ENCODE results near the gene CERK. TPM values are rescaled to one million over a fixed set of nuclear protein-coding genes. Genes with fewer than 3 reads are reported as not detected.

Gene CERK
- total and polyA plus RNA-seq, 9 of the 15 experiments (the other 6 are each of a cell fraction or from before 2014, with no cell fraction given) = 1.1 to 14.9 (median 8.7) TPM

- BruUV-seq (replicated peaks) = no TSS peak
- in situ Hi-C loops (cut with MboI) (no loop called here), intact Hi-C loops (cut with micrococcal nuclease) (no loop called here)
- DNase-seq (ENCODE audit: extremely low read depth in 1 of 4, low spot score in 3 of 4) = no peak
- no peak for FAIRE-seq
- no peaks in the 10 kb centered on the region for H3K9me1 ChIP-seq (ENCODE audit: control insufficient read depth, insufficient read depth, low read length)
- 0 out of 3 replicates have a peak, but pooled peaks cover 2% of the 10 kb centered on the region for H3K36me3 ChIP-seq (ENCODE audit: control insufficient read depth, insufficient read depth, low read length)
- CTCF ChIA-PET (ENCODE audit: low intra/inter-chr PET ratio) = no interaction called here
- no peak overlapping the region for H3K4me2 ChIP-seq (ENCODE audit: insufficient read depth, low read length)
- H4K20me1 ChIP-seq (replicated peaks; ENCODE audit: control insufficient read depth, insufficient read depth, low read length) = no peaks in the 10 kb centered on the region
- H3K4me3 ChIP-seq = no peak overlapping the region
- H3K27me3 ChIP-seq (ENCODE audit: control insufficient read depth in 2 of 2, insufficient read depth in 2 of 2, low read length in 2 of 2) = no peaks in the 10 kb centered on the region
- WGBS (ENCODE audit: insufficient coverage, low coverage, missing lambda C conversion rate) = 80% methylated on average over 18 of the region's 38 CpGs
- H3K79me2 ChIP-seq (ENCODE audit: control insufficient read depth, insufficient read depth, low read length) = no peaks in the 10 kb centered on the region
- no peak overlapping the region for H2AFZ ChIP-seq (ENCODE audit: low read depth, low read length)
- no peak overlapping the region for H3K27ac ChIP-seq (ENCODE audit: extremely low read depth, low read depth, low read length)
- no peak overlapping the region for H3K9ac ChIP-seq (ENCODE audit: insufficient read depth in 1 of 2, low read depth in 2 of 2, low read length in 2 of 2)
- no peaks in the 10 kb centered on the region for H3K9me3 ChIP-seq (replicated peaks; ENCODE audit: control insufficient read depth, insufficient read depth, low read depth, low read length)
- peaks cover 0 to 18% of the 10 kb centered on the region in 2 experiments; a peak in 2 of 5 replicates for H3K4me1 ChIP-seq (replicated peaks in 1 of 2; ENCODE audit: control insufficient read depth in 2 of 2, insufficient read depth in 2 of 2, low read length in 2 of 2)
- ATAC-seq = no peak
- POLR2A ChIA-PET = interaction anchor here (0.7 kb wide), 1 partner anchor 17 kb away, joined by 3 read pairs; no protein-coding TSS in a partner anchor
- TF ChIP-seq YBX1 (IDR thresholded peaks at IDR 0.05) (no peak), NKRF (IDR thresholded peaks at IDR 0.05; ENCODE audit: borderline replicate concordance) (no peak), ZNF592 (IDR thresholded peaks at IDR 0.05) (no peak), MAFG (tag; conservative IDR thresholded peaks at IDR 0.05) (no peak), CEBPZ (IDR thresholded peaks at IDR 0.05; ENCODE audit: borderline replicate concordance, low read depth, low read length) (no peak), ZNF232 (CRISPR knock-in tag; IDR thresholded peaks at IDR 0.05) (no peak), ZBTB49 (CRISPR knock-in tag; IDR thresholded peaks at IDR 0.05; ENCODE audit: borderline replicate concordance) (no peak), HNRNPUL1 (IDR thresholded peaks at IDR 0.05; ENCODE audit: low read length) (no peak)
These were observed 11.7 kb downstream of the CERK start for GRCh38 chr22:46726066-46726985.
